GM10266 (cell line): Measurements from ENCODE around the gene ELOVL3.

Experiments used
- DNase-seq: peaks from one replicate; pipeline ENCODE4 v3.0.0; 2012; ENCODE audit errors: extremely low spot score
- TF ChIP-seq, protein P1 (sequence below): IDR thresholded peaks from 2 replicates; pipeline ENCODE4 v1.5.1; 2012; ENCODE audit warnings: mild to moderate bottlenecking, low read depth; ENCODE audit not compliant: control insufficient read depth, insufficient read depth; ENCODE audit errors: missing control alignments

The ELOVL3 gene

DNA sequence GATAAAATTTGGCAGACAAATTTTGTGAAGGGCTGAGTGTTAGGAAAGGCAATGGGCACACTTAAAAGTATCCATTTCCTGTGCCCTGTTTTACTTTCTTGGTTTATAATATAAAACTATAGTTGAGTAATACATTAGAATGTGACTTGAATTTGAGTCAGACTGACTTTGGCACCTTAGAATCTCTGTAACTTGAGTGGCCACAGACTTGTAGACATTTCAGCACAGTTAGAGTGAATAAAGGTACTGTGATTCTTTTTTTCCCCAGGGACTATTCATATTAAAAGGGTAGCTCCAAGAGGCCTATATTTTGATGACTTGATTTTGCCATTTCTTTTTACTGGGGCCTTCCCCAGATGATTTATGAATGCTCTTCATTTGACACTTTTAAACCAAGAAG, 41.6 kb downstream of the ELOVL3 start:
- TF ChIP-seq, protein P1, sequence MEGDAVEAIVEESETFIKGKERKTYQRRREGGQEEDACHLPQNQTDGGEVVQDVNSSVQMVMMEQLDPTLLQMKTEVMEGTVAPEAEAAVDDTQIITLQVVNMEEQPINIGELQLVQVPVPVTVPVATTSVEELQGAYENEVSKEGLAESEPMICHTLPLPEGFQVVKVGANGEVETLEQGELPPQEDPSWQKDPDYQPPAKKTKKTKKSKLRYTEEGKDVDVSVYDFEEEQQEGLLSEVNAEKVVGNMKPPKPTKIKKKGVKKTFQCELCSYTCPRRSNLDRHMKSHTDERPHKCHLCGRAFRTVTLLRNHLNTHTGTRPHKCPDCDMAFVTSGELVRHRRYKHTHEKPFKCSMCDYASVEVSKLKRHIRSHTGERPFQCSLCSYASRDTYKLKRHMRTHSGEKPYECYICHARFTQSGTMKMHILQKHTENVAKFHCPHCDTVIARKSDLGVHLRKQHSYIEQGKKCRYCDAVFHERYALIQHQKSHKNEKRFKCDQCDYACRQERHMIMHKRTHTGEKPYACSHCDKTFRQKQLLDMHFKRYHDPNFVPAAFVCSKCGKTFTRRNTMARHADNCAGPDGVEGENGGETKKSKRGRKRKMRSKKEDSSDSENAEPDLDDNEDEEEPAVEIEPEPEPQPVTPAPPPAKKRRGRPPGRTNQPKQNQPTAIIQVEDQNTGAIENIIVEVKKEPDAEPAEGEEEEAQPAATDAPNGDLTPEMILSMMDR = no peak
- DNase-seq = no peak

DNA sequence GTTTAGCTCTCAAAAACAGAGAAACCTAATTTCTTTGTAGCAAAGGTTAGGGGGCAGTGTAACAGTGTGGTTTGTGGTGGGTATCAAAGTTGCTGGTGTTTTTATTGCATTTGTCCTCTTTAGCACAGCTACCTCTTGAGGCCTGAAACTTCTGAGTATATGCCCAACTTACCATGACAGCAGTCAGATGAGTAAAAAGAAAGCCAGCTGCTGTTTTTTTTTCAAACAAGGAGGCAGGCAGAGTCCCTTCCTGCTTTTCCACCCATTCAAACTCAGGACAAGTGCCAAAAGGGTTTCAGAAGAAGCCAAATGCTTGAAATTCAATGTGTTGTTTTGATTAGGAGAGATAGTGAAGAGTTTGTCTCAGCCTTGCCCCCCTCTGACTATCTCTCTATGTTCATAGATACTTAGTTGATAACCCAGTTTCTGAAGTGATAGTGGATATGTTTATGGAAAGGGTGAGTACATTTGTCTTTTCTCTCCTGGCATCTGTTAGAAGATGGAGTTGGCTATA, 42.3 kb downstream of the ELOVL3 start:
- TF ChIP-seq, protein P1 = peak; percentile 21
- DNase-seq = no peak

DNA sequence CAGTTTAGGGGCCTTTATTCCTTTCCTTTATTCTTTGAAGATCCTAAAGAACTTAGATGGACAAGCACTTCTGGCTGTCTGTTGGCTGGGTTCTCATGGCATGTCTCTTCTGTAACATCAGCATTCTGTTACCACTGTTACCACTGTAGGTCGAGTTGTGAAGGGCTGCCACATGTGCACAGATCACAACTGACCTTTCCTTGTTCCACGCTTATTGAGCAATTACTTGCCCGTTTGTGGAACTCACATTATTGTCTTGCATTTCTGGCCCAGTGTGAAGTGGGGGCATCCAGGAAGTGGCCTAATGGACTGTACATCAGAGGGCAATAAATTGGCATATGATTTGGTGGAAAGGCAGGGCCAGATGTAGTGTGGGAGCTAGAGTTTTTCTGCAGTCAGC, 42.9 kb downstream of the ELOVL3 start:
- TF ChIP-seq, protein P1 = no peak
- no peak for DNase-seq

DNA sequence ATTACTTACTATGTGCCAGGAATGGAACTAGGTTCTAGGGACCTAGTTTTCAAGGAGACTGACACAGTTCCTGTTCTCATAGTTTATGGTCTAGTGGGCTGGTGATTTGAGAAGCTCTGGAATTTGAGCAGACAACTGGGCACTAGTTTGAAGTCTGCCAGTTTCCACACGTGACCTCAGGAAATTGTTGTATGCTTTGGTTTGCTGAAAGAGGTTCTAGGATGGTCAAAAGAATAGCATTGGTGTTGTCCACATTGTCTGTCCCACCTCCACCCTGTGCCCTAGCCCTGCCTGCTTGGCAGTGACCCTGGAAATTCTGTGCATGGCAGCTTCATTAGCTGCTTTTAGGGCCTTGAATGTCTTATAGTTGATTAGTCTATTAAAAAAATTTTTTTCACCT, 48.0 kb downstream of the ELOVL3 start:
- DNase-seq = no peak
- TF ChIP-seq, protein P1 = no peak

DNA sequence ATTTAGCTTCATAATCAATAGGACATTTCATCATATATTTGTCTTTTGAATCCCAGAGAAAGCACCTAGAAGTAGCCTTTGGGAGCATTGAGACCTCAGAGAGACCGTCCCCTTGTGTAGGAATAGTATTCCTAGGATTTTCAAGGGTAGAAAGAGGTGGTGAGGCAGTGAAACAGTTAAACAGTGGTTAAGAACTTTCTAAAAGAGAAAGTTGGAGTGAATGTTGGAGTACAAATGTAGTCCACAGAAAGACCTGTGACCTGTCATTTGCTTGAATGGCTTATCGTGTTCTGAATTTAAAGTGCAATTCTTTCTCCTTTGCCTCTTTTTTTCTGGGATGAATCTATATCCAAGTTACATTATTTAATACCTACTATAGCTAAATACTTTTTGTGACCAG, 49.2 kb downstream of the ELOVL3 start:
- TF ChIP-seq, protein P1 = no peak
- no peak for DNase-seq

DNA sequence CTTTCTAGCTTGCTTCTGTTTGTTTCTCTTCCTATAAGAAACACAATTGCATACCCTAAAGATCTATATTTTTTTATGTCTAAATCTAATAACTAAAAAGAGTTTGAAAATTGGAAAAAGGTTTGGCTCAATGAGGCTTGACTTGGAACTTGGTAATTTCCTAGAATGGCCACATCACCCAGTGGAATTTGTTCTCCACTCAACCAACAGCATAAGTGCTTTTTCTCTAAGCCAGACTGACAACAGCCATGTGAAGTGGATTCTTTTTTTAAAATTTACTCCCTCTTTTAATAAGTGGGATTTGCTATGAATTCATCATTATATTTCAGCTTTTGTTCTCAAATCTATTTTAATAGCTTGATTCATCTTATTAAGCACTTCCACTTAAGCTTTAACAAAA, 53.0 kb downstream of the ELOVL3 start:
- TF ChIP-seq, protein P1 = no peak
- no peak for DNase-seq
